ENCODE results near the gene UACA. TPM values are rescaled to one million over a fixed set of nuclear protein-coding genes. Genes with fewer than 3 reads are reported as not detected.
"Not testable (repeated sequence)": the region's sequence is repeated elsewhere in the genome, so short reads cannot be mapped to it uniquely, and the experiment has no call there.

The UACA gene
- total RNA-seq, 3 donors from 2014 or later (not counting 1 experiment from before 2014, with no cell fraction given): 1.1 to 3.1 (median 2.1) TPM

- H3K27ac Mint-ChIP-seq: no peak overlapping the region
- intact Hi-C loops (cut with micrococcal nuclease): no loop called here
- H3K27ac ChIP-seq (ENCODE audit: low read length): no peak overlapping the region
- no peaks in the 10 kb centered on the region for H3K27me3 Mint-ChIP-seq (ENCODE audit: low read depth in 2 of 2)
- DNase-seq: no peak
- no peak overlapping the region for H3K4me3 Mint-ChIP-seq
- H3K9me3 Mint-ChIP-seq: no peaks in the 10 kb centered on the region
- no peaks in the 10 kb centered on the region for H3K9me3 ChIP-seq (ENCODE audit: control insufficient read depth, insufficient read depth, low read length)
- H3K27me3 ChIP-seq (ENCODE audit: control insufficient read depth, insufficient read depth, low read length): peaks cover 3% of the 10 kb centered on the region
- 93% methylated on average over 4 of the region's 4 CpGs for WGBS (ENCODE audit: insufficient coverage)
- no peak for TF ChIP-seq CTCF (IDR thresholded peaks at IDR 0.05)
- H3K36me3 Mint-ChIP-seq: no peaks in the 10 kb centered on the region
- no peak overlapping the region for H3K4me3 ChIP-seq (ENCODE audit: low read length)
- peaks cover 5 to 16% of the 10 kb centered on the region in 2 donors for H3K4me1 Mint-ChIP-seq
- no peak for ATAC-seq
- no peaks in the 10 kb centered on the region for H3K36me3 ChIP-seq (ENCODE audit: control insufficient read depth, insufficient read depth, low read length)
- H3K4me1 ChIP-seq (ENCODE audit: control insufficient read depth, insufficient read depth, low read length): no peaks in the 10 kb centered on the region
Measured at GRCh38 chr15:70664494-70664893, 98.9 kb downstream of the UACA start.

GRCh38 chr15:70663069-70663468 is 100.3 kb downstream of the UACA start:
- ATAC-seq; H3K27ac ChIP-seq (ENCODE audit: low read length); DNase-seq; H3K36me3 Mint-ChIP-seq; H3K27me3 Mint-ChIP-seq (ENCODE audit: low read depth in 2 of 2); H3K9me3 Mint-ChIP-seq; H3K4me3 ChIP-seq (ENCODE audit: low read length); H3K36me3 ChIP-seq (ENCODE audit: control insufficient read depth, insufficient read depth, low read length); intact Hi-C loops (cut with micrococcal nuclease); H3K27me3 ChIP-seq (ENCODE audit: control insufficient read depth, insufficient read depth, low read length); H3K9me3 ChIP-seq (ENCODE audit: control insufficient read depth, insufficient read depth, low read length); H3K27ac Mint-ChIP-seq; H3K4me3 Mint-ChIP-seq; H3K4me1 ChIP-seq (ENCODE audit: control insufficient read depth, insufficient read depth, low read length): not testable (repeated sequence)
- WGBS (ENCODE audit: insufficient coverage): no CpG with 5 or more reads among the region's 3 CpGs
- peaks cover 5 to 16% of the 10 kb centered on the region in 2 donors for H3K4me1 Mint-ChIP-seq

- intact Hi-C loops (cut with micrococcal nuclease): no loop called here
- peaks cover 5 to 11% of the 10 kb centered on the region in 2 donors for H3K4me1 Mint-ChIP-seq
- H3K36me3 ChIP-seq (ENCODE audit: control insufficient read depth, insufficient read depth, low read length): no peaks in the 10 kb centered on the region
- TF ChIP-seq CTCF (IDR thresholded peaks at IDR 0.05): no peak
- no peak overlapping the region for H3K27ac Mint-ChIP-seq
- DNase-seq (no peak), ATAC-seq (no peak)
- no peak overlapping the region for H3K27ac ChIP-seq (ENCODE audit: low read length)
- H3K27me3 Mint-ChIP-seq (ENCODE audit: low read depth in 2 of 2): no peaks in the 10 kb centered on the region
- no peaks in the 10 kb centered on the region for H3K9me3 ChIP-seq (ENCODE audit: control insufficient read depth, insufficient read depth, low read length)
- no peaks in the 10 kb centered on the region for H3K27me3 ChIP-seq (ENCODE audit: control insufficient read depth, insufficient read depth, low read length)
- H3K36me3 Mint-ChIP-seq: no peaks in the 10 kb centered on the region
- WGBS (ENCODE audit: insufficient coverage): 87% methylated on average over 2 of the region's 3 CpGs
- no peak overlapping the region for H3K4me3 Mint-ChIP-seq
- no peaks in the 10 kb centered on the region for H3K9me3 Mint-ChIP-seq
- no peak overlapping the region for H3K4me3 ChIP-seq (ENCODE audit: low read length)
- no peaks in the 10 kb centered on the region for H3K4me1 ChIP-seq (ENCODE audit: control insufficient read depth, insufficient read depth, low read length)
Measured at GRCh38 chr15:70659662-70660061, 103.7 kb downstream of the UACA start.

- Histone ChIP-seq H3K4me3 (ENCODE audit: low read length) (no peak overlapping the region), H3K9me3 (ENCODE audit: control insufficient read depth, insufficient read depth, low read length) (no peaks in the 10 kb centered on the region), H3K4me1 (ENCODE audit: control insufficient read depth, insufficient read depth, low read length) (no peaks in the 10 kb centered on the region), H3K27ac (ENCODE audit: low read length) (no peak overlapping the region), H3K27me3 (ENCODE audit: control insufficient read depth, insufficient read depth, low read length) (no peaks in the 10 kb centered on the region), H3K36me3 (ENCODE audit: control insufficient read depth, insufficient read depth, low read length) (no peaks in the 10 kb centered on the region)
- Mint-ChIP-seq H3K4me3 (no peak overlapping the region), H3K36me3 (no peaks in the 10 kb centered on the region), H3K27ac (no peak overlapping the region), H3K4me1 (peaks cover 5 to 11% of the 10 kb centered on the region in 2 donors), H3K9me3 (no peaks in the 10 kb centered on the region), H3K27me3 (ENCODE audit: low read depth in 2 of 2) (no peaks in the 10 kb centered on the region)
- 97% methylated on average over 3 of the region's 3 CpGs for WGBS (ENCODE audit: insufficient coverage)
- ATAC-seq (no peak), DNase-seq (no peak)
- no peak for TF ChIP-seq CTCF (IDR thresholded peaks at IDR 0.05)
- intact Hi-C loops (cut with micrococcal nuclease): no loop called here
Measured at GRCh38 chr15:70658641-70659040, 104.7 kb downstream of the UACA start.
